Measurements from ENCODE around the gene PLP2.

PLP2 gene

DNA sequence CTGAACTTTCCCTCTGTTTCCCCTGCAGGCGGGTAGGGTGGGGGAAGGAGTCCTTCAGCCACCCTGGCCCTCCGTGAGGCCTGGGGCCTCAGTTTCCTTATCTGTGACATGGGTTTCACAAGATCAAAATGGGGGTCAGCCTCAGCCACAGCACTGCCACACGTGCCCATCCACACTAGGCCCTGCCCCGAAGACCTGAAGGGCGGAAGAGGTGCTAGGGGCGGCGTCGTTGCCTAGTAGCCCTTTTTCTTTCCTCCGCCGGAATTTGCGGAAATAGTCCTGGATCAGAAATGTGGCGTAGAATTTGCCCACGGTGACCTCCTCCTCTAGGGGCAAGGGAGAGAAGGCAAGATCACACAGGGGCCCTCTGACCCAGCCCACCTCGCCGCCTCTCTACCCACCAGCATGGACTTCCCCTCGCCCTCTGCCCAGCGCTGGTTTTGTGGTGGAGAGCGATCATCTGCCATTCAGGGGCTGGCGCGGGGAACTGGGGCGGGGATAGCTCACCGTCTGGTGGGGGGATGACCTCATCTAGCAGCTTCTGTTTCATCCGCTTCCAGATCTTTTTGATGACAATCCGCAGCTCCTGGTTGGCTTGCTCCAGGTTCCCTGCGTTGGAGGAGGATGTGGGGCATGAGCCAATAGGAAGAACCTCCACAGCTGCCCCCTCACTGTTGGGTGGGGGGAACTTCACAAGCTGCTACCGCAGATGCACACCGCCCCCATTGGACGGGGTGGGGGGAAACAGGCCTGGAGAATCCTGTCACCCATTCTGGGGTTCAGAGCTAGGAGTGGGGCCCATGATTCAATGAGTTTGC, 37.9 kb downstream of the PLP2 start:
- DNase-seq (ENCODE audit: low read depth in 2 of 2) = no peak

DNA sequence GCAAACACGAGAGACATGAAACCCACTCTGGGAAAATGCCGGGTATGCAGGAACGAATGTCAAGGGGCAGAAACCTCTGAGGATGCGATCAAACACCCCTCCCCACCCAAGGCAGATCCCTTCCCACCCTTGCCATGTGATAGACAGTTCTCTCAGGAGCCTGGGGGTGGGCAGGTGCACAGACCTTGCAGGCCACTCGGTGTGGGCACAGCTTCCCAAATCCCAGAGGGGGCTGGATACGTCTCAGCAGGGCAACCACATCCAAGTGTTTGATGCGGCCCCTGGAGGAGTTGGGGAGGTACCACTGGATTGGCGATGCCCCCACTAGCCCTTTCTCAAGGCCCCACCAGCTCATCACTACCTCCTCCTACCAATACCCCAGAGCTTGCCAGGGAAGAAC, 38.7 kb downstream of the PLP2 start:
- no peak for DNase-seq (ENCODE audit: low read depth in 2 of 2)

- DNase-seq (ENCODE audit: low read depth in 2 of 2) = no peak
These were observed 39.4 kb downstream of the PLP2 start for GRCh38 chrX:49211074-49211473.

- no peak for DNase-seq (ENCODE audit: low read depth in 2 of 2)
These were observed 40.5 kb downstream of the PLP2 start for GRCh38 chrX:49212209-49212608.

- no peak for DNase-seq (ENCODE audit: low read depth in 2 of 2)
These were observed 41.2 kb downstream of the PLP2 start for GRCh38 chrX:49212861-49213260.

DNA sequence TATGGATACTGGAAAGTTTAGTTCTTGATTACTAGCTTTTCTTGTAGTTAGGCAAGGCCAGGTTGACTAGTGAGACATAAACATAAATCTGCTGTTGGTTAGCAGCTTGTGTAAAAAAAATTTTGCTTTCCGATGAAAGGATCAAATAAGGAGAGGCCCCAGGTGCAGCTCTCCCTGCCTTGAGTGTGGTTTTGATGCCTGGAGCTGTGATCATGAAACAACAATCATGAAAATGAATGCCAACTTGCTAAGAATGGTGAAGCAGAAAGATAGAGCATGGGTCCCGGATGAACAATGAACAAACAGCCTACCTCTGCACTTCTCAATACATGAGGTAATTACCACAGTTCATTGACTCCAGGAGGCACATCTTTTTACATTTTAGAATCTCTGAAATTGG, 42.7 kb downstream of the PLP2 start:
- no peak for DNase-seq (ENCODE audit: low read depth in 2 of 2)

DNA sequence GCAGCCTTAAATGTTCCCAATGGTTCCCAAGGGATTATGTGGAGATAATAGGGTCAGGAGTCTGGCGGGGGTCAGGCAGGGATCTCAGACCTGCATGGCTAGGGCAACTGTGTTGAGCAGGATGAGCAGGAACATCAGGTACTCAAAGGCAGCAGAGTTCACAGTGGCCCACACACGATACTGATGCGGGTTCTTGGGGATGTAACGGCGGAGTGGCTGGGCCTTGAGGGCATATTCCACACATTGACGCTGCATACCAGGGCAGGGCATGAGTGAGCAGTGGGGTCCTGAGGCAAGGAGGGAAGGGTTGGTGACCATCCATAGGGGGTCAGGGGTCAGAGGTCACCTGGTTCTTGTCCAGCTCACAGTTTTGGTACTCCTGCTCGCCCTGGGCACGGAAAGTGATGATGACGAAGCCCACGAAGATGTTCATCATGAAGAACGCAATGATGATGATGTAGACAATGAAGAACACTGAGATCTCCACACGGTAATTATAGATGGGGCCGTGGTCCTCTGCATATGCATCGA, 43.4 kb downstream of the PLP2 start:
- no peak for DNase-seq (ENCODE audit: low read depth in 2 of 2)

DNA sequence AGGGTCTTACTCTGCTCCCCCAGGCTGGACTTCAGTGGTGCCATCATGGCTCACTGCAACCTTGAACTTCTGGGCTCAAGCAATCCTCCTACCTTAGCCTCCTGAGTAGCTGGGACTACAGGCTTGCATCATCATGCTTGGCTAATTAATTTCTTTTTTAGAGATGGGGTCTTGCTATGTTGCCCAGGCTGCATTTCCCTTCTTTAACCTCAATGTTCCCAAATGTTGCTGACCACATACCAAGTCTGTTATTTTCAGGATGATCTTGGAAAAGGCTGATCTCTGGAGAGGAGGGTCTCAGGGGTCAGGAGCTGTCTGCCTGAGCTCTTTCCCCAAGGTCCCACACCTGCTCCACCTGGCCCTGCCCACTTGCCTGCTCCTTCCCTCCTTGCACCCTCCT, 48.4 kb downstream of the PLP2 start:
- DNase-seq (ENCODE audit: low read depth in 2 of 2) = no peak

- no peak for DNase-seq (ENCODE audit: low read depth in 2 of 2)
These were observed 50.2 kb downstream of the PLP2 start for GRCh38 chrX:49221868-49222267.
